Astrocyte (in vitro differentiated cells and primary cell): ENCODE measurements around the gene TENT5C.

Source experiments
- EZH2 ChIP-seq: IDR thresholded peaks from 2 replicates; pipeline ENCODE4 v1.6.1; 2012; ENCODE audit warnings: mild to moderate bottlenecking, low read length, inconsistent platforms; ENCODE audit not compliant: insufficient read depth
- TF ChIP-seq, protein P1 (sequence below): IDR thresholded peaks from 2 replicates; pipeline ENCODE4 v1.5.1; 2011; ENCODE audit warnings: low read depth, mild to moderate bottlenecking, inconsistent platforms, low read length, moderate library complexity; ENCODE audit not compliant: insufficient read depth

DNA sequence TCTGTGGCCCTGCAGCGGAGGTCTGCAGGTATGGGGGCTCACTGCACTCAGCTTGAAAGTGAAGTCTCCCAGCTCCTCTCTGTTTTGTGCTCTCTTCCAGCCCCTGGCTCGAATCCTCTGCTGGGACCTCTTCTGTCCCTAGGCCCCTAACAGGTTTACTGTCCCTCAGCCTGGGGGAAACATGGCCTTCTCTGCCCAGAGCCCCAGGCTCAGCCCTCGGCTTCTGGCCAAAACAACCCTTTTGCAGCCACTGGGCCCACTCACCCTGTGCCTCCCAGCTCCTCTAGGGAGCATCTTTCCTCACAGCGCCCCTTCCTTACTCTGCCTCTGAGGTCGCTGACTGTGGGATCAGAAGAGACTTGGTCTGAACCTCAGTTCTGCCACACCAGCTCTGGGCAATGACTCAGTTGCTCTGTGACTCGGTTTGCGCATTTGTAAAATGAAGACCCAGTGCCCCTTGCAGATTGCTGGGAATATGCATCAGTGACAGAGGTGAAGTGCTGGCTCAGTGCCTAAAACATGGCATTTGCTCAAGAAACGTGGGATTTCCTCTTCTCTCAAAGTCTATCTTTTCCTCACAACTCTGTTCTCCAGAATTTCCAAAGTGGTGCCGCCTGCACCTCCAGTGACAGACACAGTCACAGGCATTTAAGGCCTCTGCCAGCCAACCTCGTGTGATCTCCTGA, 26.5 kb upstream of the TENT5C start:
- TF ChIP-seq, protein P1, sequence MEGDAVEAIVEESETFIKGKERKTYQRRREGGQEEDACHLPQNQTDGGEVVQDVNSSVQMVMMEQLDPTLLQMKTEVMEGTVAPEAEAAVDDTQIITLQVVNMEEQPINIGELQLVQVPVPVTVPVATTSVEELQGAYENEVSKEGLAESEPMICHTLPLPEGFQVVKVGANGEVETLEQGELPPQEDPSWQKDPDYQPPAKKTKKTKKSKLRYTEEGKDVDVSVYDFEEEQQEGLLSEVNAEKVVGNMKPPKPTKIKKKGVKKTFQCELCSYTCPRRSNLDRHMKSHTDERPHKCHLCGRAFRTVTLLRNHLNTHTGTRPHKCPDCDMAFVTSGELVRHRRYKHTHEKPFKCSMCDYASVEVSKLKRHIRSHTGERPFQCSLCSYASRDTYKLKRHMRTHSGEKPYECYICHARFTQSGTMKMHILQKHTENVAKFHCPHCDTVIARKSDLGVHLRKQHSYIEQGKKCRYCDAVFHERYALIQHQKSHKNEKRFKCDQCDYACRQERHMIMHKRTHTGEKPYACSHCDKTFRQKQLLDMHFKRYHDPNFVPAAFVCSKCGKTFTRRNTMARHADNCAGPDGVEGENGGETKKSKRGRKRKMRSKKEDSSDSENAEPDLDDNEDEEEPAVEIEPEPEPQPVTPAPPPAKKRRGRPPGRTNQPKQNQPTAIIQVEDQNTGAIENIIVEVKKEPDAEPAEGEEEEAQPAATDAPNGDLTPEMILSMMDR: no peak
- TF ChIP-seq EZH2: no peak
